IPS-11a (cell line): ENCODE data around the gene RAB1A.

Source experiments
- H3K4me3 ChIP-seq: one replicate; pipeline ENCODE4 v1.5.1; 2013; ENCODE audit warnings: low read depth, low read length, control low read depth

The RAB1A gene

GRCh38 chr2:65097844-65098243 lies 32.1 kb downstream of the RAB1A start:
- H3K4me3 ChIP-seq: no peak overlapping the region

GRCh38 chr2:65096948-65097347 lies 33.0 kb downstream of the RAB1A start:
- H3K4me3 ChIP-seq: no peak overlapping the region

GRCh38 chr2:65093211-65093610 lies 36.7 kb downstream of the RAB1A start:
- no peak overlapping the region for H3K4me3 ChIP-seq

GRCh38 chr2:65092791-65093190 lies 37.1 kb downstream of the RAB1A start:
- no peak overlapping the region for H3K4me3 ChIP-seq

- no peak overlapping the region for H3K4me3 ChIP-seq
Observed at GRCh38 chr2:65085148-65085547, 44.8 kb downstream of the RAB1A start.

GRCh38 chr2:65081232-65081685 lies 48.6 kb downstream of the RAB1A start:
- H3K4me3 ChIP-seq: no peak overlapping the region

- H3K4me3 ChIP-seq: no peak overlapping the region
Observed at GRCh38 chr2:65079017-65079416, 50.9 kb downstream of the RAB1A start.

DNA sequence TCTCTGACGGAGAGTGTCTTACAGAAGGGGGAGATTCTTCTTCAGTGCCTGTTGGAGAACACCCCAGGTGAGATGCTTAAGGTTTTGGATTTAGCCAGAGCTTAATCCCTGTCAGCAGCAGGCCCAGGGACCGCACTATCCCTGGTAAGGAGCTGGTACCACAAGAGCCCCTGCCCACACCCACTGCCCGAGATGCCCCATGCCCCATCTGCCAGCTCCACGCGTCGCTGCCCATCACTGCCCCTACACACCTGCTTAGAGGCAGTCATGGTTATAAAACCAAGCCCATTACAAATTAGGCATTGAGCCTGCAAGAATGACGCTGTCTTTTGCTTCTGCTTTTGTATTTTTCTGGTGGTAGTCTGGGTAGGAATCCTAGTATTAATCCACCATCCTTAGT lies 52.0 kb downstream of the RAB1A start:
- no peak overlapping the region for H3K4me3 ChIP-seq

DNA sequence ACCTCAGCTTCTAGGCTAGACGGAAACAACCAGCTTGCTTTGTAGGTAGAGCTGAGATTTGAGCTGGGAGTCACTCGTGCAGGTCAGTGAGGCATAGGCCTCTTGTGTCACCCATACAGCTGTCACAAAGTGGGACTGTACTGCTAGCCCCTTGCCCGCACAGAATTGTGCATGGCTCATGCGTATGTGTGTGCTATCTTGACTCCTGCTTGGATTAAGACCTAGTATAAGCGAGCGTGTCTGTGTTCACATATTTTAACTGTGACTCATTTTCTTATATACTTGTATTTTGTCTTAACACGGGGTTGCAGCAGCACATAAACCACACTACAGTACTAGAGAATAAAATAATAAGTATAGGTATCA lies 53.6 kb downstream of the RAB1A start:
- H3K4me3 ChIP-seq: no peak overlapping the region

GRCh38 chr2:65075605-65076344 lies 54.1 kb downstream of the RAB1A start:
- no peak overlapping the region for H3K4me3 ChIP-seq

- H3K4me3 ChIP-seq: no peak overlapping the region
Observed at GRCh38 chr2:65075176-65075575, 54.7 kb downstream of the RAB1A start.

- no peak overlapping the region for H3K4me3 ChIP-seq
Observed at GRCh38 chr2:65073879-65074565, 55.9 kb downstream of the RAB1A start.

GRCh38 chr2:65072181-65072970 lies 57.5 kb downstream of the RAB1A start:
- H3K4me3 ChIP-seq: no peak overlapping the region

- no peak overlapping the region for H3K4me3 ChIP-seq
Observed at GRCh38 chr2:65071499-65072180, 58.3 kb downstream of the RAB1A start.

- H3K4me3 ChIP-seq: no peak overlapping the region
Observed at GRCh38 chr2:65070856-65071255, 59.0 kb downstream of the RAB1A start.

DNA sequence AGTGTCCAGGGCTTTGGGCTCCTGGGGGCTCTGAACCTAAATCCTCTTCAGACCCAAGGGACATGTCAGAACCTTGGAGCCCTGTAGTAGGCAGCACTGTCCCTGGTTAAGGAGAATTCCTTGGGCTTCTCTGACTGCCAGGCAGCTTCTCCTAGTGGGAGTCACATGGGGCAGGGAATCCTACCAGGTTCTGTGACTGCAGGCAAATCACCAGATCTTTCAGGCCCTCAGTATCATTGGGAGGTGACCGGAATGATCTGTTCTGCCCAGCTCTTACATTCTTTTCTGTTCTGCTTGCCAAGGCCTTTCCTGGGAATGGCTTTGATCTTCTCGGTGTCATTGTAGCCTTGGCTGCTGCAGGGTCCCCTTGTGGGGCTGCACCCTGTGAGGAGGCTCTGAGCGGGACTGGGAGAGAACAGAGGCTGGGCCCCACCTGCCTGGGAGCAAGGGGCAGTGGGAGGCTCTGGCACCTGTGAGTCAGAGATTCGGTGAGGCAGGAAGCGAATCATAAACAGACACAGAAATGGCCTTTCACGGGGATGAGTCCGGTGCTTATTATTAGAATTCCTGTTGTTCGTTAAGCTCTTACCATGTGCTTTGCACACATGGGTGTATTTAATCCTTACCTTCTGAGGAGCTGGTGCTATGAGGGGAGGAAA lies 59.6 kb downstream of the RAB1A start:
- H3K4me3 ChIP-seq: no peak overlapping the region

DNA sequence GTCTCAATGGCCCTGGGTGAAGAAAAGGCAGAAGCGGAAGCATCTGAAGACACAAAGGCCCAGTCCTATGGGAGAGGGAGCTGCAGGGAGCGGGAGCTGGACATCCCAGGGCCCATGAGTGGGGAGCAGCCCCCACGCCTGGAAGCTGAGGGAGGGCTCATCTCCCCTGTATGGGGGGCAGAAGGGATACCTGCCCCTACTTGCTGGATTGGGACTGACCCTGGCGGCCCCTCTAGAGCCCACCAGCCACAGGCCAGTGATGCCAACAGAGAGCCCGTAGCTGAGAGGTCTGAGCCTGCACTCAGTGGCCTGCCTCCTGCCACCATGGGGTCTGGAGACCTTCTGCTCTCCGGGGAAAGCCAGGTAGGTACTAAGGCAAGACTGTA lies 60.5 kb downstream of the RAB1A start:
- H3K4me3 ChIP-seq: no peak overlapping the region

DNA sequence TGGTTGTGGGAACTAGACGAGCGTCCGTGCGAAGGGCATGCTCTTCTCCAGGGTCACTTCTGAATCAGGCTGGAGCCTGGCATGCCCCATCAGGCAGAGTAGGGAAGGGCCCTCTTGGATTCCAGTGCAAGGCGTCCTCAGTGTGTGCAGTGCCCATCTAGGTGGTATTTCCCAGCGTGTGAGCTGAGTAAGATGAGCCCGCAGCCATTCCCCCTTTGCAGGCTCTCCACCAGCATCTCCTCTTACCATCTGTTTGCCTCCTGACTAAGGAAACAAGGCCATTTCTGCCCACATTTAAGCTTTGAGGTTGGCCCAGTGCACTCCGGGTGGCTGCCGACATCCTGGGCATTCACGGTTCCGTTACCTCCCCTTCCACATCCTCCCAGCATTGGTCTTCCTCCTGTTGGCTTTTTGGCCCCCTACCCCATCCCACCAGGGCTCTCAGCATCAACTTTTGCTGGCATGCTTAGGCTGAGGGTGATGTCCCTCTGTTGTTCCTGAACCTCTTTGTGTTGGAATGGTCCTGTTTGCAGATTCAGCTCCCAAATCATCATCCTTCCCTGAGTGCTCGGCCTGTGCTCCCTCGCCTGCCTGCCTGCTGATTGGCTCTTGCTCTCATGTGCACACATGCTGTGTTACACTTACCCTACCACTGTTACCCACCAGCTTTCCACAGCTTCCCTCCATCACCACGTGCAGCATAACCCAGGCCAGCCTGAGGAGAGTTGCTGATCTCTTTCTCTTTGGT lies 61.9 kb downstream of the RAB1A start:
- no peak overlapping the region for H3K4me3 ChIP-seq

DNA sequence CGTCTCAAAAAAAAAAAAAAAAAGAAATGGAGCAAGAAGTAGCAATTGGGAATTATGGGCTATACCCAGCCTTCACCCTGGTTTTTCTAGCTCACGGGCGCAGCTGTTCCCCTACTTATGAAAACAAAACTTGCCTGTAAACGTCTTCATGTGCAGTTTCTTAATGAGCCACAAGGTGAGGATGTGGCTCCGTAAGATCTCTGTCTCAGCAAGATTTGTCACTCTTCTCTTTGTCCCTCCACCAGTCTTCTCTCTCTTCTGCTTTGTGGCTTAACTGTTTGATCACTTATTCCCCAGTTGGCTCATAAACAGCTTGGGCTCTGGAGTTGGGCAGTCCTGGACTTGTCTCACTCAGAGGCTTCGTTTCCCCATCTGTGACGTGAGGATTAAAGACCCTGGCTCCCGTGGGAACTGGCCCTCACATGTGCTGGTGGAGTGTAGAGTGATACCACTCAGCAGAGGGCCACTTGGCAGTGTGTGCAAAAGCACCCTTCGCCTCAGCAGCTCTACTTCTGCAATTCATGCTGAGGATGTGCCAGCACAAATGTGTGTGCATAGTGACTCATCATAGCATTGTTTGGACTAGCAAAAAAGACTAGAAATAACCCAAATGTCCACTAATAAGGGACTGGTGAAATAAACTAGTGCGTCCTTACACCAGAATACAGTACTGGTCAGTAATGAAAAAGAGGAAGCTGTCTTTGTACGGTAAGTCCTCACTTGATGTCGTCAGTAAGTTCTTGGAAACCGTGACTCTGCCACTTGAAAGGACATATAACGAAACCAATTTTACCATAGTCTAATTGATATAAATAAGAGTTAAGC lies 65.0 kb downstream of the RAB1A start:
- no peak overlapping the region for H3K4me3 ChIP-seq
